GM12892 (cell line): ENCODE data around the gene ASCC3.

Experiments used
- POLR2A ChIP-seq: IDR thresholded peaks from 2 replicates; pipeline ENCODE4 v1.6.1; 2011; ENCODE audit warnings: low read depth, low read length, control low read depth
- POLR2AphosphoS5 ChIP-seq: IDR thresholded peaks from 2 replicates; pipeline ENCODE4 v1.6.1; 2011; ENCODE audit warnings: low read depth, low read length, control low read depth
- TAF1 ChIP-seq: IDR thresholded peaks from 2 replicates; pipeline ENCODE4 v1.6.1; 2011; ENCODE audit warnings: low read depth, mild to moderate bottlenecking, control low read depth, low read length, borderline replicate concordance

GRCh38 chr6:100818066-100818465 lies 63.1 kb downstream of the ASCC3 start:
- TF ChIP-seq POLR2A (no peak), POLR2AphosphoS5 (no peak), TAF1 (no peak)
